NCI-H1105 (cell line): ENCODE measurements around the gene RABL3.
"Not testable (repeated sequence)": the region's sequence is repeated elsewhere in the genome, so short reads cannot be mapped to it uniquely, and the experiment has no call there.

Experiments
- DNase-seq: peaks from one replicate; lab custom pipeline; 2025; lab: John Stamatoyannopoulos, UW

The RABL3 gene

DNA sequence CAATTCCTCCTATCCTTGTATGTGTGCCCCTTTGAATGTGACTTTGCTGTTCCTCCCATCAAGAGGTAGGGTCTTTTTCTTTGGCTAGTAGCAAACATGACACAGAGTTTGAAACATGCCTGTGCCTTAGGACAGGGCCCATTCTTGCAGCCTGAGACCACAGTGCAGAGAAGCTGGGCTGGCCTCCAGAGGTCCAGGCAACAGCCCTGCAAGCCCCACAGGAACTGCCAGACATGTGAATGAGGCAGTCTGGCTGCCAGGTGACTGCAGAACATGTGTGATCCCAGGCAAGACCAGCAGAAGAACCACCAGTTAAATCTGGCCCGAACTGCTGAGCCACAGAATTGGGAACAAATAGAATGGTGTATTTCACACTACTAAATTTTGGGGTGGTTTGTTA is 59.1 kb downstream of the RABL3 start:
- DNase-seq = no peak

GRCh38 chr3:120682095-120682681 is 60.1 kb downstream of the RABL3 start, which contains the start of gene HGD:
Gene HGD, minus strand, starts transcription at chr3:120682239. Its CDS starts 128 bp downstream, at chr3:120682111.
- no peak for DNase-seq

GRCh38 chr3:120681506-120682038 is 60.7 kb downstream of the RABL3 start:
- no peak for DNase-seq

GRCh38 chr3:120681018-120681417 is 61.3 kb downstream of the RABL3 start:
- DNase-seq = no peak

DNA sequence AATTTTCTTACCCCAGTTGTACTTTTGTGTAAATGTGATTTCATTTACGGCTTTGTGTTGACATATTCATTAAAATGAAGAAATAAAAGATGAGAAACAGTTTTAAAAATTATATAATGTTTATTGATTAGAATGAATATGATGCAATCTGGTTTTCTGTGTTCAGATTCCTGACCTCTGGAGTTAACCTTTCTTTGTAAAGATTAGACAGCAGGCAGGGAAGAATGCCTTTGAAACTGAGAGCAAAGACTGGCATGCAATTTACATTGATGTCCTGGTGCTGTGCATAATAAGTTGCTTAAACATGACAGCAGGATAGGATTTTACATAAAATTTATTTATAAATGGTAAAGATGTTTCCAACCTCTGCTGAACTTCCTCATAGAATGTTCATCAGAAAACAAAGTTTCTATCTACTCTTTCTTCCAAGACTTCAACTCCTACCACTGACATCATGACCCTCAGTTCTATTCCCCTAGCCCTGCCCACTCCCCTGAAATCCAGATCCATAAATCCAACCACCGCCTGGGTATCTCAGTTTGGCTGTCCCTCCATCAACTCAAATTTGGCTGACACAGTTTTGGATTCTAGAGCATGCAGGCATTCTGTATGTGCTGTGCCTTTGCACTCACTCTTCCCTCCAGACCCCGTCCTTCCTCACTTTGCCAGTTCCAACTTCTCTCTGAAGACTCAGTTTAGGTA is 62.0 kb downstream of the RABL3 start:
- DNase-seq = no peak

DNA sequence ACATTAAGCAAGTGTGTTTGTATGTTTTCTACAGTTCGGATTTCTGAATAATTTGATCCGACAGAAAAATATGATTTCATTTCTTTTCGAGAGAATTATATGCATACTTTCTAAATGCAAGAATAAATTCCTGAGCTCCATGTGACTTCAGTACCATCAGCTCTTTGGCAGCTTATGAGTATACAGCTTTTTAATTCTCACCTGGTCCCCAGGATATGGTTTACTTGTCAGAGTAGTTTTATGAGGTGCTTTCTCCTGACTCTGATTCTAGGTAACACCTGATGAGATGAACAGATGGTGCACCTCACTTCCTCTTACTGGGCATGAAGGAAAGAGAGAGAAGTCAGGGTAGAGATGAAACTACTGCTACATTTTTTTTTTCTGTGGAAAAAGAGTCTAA is 63.3 kb downstream of the RABL3 start:
- DNase-seq = no peak

GRCh38 chr3:120678331-120678947 is 63.9 kb downstream of the RABL3 start:
- no peak for DNase-seq

DNA sequence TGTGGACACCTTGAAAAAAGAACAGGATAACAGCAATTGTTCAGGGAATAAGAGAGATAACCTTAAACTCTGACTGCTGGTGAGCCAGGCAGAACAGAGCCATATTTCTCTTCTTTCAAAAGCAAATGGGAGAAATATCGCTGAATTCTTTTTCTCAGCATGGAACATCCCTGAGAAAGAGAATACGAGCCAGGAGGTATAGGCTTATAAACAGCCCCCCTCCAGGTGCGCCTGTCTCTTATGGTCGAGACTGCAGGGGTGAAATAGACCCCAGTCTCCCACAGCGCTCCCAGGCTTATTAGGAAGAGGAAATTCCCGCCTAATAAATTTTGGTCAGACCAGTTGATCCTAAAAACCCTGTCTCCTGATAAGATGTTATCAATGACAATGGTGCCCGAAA is 65.1 kb downstream of the RABL3 start:
- DNase-seq = not testable (repeated sequence)

DNA sequence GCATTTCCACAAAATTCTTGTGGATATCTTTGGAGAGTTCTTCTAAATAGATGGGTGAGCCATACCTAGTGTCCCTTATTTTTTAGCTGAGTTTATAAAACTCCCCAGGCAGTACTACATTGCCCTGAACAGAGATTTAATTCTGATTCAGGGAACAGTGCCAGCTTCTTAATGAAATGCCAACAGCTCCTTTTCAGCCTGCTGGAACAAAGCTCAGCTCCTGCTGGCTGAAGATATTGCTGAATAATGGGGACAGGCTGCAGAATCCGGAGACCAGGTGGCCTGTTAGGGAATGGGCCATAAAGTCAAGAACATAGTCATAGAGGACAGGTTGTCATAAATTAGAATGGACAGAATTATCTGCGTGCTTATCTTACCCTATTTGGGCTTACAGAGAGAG is 69.2 kb downstream of the RABL3 start:
- DNase-seq = no peak

DNA sequence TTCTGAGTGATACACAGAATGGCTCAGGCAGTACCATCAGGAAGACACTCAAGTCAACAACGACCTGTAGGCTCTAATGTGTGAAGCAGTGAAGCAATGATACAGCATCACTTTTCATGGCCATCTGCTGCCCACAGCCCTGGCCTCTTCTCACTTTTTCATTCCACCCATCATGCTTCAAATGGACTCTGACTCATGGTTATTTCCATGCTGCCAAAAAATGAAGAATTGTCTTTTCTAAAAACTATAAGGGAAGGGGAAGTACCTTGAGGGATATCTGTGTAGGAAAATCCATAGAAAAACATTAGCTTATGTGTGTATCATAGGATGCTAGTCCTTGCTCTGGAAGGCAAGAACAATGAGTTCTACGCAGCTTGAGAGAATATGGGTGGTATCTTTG is 71.7 kb downstream of the RABL3 start:
- no peak for DNase-seq

- no peak for DNase-seq
Measured at GRCh38 chr3:120664926-120665325, 77.4 kb downstream of the RABL3 start.

GRCh38 chr3:120661945-120662344 is 80.4 kb downstream of the RABL3 start:
- DNase-seq = no peak

- no peak for DNase-seq
Measured at GRCh38 chr3:120661106-120661905, 81.0 kb downstream of the RABL3 start.

- no peak for DNase-seq
Measured at GRCh38 chr3:120659834-120660233, 82.5 kb downstream of the RABL3 start.

DNA sequence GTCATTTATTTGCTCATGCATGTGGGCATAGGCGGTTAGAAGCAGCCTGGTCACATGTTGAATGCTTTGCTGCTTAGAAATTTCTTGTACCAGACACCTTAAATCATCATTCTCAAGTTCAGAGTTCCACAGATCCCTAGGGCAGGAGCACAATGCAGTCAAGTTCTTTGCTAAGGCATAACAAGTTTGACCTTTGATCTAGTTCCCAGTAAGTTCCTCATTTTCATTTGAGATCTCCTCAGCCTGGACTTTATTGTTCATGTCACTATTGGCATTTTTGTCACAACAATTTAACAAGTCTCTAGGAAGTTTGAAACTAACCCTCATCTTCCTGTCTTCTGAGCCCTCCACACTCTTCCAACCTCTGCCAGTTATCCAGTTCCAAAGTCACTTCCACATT is 83.0 kb downstream of the RABL3 start:
- no peak for DNase-seq

GRCh38 chr3:120652896-120653545 is 89.3 kb downstream of the RABL3 start:
- no peak for DNase-seq

DNA sequence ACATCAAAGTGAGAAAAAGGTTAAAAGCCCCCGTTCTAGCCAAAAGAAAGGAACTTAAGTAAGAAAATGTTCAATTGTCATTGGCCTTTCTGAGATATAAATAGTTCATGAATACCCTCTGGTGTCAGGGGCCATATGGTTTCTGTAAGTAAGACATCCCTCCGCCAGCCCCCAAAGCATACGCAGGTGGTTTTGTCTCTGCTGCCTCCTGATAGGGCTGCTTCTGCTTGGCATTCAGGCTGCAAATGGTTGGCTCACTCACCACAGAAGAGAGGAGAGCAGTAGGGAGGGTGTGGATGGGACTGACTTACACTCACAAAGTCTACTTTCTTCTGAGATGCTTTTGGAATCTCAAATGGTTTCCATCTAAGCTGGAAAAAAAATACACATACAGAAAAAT is 90.0 kb downstream of the RABL3 start:
- no peak for DNase-seq

GRCh38 chr3:120650311-120650710 is 92.0 kb downstream of the RABL3 start:
- DNase-seq = no peak

- DNase-seq = no peak
Measured at GRCh38 chr3:120649830-120650233, 92.5 kb downstream of the RABL3 start.

DNA sequence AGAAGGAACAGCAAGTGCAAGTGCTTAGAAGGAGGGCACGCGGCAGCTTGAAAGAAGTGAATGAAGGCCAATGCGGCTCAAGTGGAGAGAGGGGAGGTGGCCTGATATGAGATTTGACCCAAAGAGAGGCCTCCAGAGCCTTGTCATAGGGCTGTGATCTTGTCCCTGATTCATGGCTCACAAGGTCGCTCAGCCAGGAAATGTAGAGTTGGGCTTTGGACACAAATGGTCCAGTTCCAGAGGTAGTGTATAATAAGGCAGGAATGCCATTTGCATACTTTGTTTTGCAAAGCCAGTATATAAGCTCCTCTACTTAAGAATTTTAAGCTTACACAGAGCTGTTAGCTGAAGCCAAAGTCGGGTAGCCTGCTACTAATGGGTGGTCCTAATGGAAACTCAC is 94.0 kb downstream of the RABL3 start:
- no peak for DNase-seq

DNA sequence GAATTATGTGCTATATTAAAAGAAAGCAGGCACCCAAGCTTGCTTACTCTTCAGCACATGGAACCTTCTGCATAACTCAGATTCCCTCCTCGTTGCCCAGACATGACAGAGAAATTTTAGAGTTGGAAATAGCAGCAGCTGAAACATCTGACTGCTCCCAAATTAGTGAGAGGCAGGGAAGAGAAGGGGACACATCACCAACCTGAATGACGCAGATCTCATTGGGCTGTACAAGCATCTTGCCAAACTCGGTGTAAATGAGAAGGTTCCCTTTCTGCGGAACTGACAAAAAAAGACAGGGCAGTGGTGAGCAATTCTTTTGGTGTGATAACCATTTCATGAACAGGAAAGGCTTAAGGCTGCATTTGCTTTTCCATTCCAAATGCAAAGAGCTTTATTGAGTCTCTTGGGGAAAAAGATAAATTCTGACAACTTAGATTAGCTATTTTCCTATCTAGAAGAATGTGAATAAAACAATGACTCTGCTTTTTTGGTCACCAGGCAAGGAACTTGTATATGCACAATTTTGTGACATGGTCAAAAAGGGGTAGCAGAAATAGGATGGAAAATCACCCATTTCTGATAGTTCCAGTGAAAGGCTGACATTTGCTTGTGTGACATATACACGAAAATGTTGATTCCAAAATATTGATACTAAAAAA is 95.4 kb downstream of the RABL3 start:
- DNase-seq = no peak
